GM19324 (cell line): Measurements from ENCODE around the gene PRKCH.

ENCODE experiments used
- ATAC-seq: cut with Tn5 transposase; IDR thresholded peaks from one replicate; pipeline ENCODE4 v1.9.1; 2021; ENCODE audit warnings: mild to moderate bottlenecking, moderate library complexity; ENCODE audit not compliant: unreplicated experiment, low FRiP score

PRKCH gene

DNA sequence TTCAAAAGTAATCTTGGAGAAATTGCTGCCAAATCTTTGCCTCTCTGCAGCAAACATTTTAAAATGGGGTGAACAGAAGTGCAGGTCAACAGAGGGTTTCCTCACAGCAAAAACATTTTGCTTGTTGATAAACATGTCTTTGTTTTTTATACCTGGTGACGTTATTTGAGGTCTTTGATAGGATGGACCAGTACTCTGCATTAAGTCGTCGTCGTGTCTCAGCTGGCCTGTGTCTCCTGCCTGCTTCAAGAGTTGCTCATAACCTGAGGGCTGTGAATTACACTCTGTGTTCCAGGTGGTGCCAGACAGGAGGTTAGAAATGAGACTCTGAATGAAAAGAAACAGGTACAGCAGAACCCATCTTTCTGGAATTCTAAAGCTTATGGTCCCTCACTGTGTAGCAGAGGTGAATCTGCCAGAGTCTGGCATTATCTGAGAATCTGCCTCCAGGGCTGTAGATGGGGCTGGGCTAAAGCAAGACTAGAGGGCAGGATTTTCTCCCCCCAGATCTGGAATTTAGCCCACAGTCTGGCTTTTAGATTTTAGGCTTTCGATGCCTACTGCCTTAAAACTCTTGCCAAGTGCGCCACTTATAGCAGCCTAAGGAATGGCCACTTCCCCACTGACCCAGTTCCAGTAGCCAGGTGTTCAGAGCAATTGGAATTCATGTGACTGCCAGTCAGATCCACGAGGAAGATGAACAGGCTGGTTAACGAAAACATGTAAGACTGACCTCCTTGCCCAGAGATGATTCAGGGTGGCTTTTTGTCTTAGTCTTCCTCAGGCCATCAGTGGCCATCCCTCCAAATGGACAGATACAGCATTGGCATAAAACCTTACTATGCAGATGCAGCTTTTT is 161.2 kb downstream of the PRKCH start:
- no peak for ATAC-seq

DNA sequence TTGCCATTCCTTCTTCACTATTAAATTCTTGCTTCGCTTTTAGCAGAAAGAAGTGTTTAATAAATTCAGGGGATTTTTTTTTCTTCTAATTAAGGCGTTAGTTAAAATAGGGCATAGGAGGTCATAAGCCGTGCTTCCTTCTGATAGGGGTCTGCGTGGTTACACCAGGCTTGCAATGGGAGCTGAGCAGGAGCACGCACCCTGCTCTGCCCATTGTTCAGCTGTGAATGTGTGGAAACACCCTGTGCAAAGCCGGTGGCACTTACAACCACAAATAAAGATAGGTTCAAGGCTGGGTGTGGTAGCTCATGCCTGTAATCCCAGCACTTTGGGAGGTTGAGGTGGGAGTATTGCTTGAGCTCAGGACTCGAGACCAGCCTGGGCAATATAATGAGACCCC is 162.1 kb downstream of the PRKCH start:
- ATAC-seq = no peak

DNA sequence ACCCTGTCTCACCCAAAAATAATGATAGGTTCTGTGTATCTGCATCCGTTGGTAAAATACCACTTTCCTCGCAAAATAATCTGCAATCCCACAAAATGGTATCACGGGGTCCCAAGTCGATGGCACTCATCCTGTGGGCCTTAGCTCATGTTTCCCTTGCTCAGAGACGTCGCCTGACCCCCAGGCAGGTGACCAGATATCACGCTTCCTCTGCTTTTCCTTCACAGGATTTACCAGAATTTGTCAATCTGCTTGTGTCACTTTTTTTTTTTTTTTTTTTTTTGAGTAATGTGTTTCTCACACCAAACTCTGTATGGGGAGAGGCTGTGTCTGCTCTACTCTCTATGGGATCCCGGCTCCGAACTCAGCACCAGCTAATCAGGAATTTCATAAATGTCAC is 162.7 kb downstream of the PRKCH start:
- ATAC-seq = no peak

DNA sequence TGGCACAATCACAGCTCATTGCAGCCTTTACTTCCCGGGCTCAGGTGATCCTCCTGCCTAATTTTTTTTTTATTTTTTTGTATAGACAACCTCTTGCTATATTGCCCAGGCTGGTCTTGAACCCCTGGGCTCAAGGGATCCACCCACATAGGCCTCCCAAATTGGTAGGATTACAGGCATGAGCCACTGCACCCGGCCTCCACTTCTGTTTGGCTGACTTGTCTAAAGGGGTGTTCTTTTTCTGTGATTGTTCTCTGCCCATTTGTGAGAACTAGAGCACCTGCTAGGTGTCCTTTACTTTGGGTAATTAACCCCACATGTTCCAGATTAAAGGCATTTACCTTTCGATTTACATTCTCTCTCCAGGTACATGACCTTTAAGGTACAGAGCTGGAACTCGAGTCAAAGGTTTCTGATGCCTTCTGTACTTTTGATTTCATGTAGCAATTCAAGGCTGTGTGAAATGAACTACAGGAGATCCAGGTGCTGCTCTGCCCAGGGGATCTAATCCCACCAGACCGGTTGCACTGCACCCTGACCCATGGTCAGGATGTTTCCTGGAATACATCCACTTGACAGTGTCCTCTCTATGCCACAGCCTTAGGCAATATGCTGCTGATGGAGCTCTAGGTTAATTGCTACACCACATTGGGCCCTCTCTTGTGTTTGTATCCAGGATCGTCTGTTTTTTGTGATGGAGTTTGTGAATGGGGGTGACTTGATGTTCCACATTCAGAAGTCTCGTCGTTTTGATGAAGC is 163.6 kb downstream of the PRKCH start:
- ATAC-seq = no peak

DNA sequence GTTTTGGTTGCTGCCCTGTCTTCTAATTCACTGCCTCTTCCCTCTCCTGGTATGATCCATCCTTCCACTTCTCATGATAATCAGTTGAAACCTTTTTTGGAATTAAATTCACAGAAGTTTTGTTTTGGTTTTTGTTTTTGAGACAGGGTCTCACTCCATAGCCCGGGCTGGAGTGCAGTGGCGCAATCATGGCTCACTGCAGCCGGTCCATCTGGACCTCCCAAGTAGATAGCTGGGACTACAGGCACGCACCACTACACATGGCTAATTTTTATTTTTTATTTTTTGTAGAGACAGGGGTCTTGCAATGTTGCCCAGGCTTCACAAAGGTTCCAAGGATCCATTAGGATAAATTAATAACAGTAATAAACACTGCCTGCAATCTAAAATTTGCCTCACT is 164.3 kb downstream of the PRKCH start:
- ATAC-seq = no peak

DNA sequence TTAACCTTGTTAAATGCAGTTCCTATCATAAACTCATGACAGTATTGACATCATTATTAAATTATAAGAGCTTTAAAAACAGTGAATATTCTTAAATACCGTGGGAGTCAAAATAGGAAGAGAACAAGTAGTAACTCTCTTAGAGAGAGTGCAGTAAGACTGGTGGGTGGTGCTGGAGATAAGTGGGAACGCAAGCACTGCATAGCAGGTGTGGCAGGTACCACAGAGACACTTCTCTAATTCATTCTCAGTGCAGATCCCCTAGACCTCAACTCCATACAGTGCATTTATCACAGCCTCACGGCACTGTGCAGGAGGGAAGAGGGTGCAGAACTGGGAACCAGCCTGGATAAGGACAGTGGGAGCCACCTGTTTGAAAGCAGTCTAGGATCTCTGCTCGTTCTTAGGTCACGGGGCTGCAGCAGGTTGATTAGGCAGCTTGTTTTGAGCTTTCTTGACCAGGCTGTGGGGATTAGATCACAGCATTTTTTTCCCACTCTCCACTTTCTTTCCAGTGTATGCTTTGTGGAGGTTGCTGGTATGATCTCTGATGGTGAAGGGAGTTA is 165.6 kb downstream of the PRKCH start:
- ATAC-seq = no peak

DNA sequence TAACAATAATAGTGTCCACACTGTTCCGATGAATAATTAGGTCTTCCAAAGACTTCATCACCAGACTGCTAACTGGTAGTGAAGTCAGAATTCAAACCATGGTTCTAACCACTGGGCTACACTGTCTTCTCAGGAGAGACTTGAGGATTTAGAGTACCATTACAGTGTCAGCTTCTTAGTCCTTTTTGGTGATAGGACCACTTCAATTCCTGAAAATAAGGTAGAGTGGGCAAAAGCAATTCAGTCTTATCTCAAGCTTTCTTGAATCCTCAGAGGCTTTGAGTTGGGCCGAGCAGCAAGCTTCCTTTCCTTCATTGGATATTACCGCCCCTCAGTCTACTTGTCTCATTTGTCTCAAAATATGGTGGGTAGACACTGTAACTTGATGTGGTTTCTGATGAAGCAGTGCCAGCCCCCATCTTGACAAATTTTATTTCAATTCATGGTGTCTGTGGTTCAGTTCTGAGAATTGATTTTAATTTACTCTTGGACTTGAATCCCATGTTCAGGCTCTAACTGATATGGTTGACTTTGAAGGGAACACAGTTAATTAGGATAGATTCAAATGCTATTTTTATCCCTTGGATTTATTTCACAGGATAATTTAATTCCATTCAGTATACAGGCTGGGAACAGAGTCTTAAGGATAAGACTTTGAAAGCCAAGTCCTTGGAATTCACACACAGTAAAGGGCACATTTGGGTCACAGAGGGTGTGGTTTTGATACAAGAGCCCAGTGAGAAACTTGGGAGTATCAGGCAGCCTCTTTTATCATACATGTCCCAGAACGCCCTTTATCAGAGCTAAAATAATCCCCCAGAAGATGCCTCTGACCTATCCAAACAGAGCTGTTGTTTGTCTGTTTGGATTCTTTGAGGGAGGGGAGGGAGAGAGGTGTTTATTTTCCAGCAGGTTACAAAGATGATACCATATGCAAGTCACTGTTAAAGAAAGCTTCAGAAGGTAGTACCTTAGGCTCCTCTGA is 167.3 kb downstream of the PRKCH start:
- no peak for ATAC-seq

DNA sequence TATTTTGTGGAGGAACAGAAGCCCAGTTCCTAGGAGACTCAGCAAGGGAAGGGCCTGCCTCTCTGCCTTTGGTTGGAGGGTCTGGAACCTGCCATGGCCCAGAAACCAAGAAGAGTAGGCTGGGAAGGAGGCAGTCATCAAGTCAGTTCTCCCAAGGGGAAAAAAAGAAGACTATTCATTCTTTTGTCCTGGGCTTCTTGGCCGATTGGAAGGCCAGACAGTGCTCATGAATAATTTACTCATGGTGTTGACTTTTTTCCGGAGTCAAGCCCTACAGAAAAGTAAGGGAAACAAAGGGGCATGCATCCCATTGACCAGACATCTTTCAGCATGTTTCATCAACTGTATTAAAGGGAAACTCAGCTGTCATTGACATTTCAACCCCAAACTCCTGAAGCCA is 168.1 kb downstream of the PRKCH start:
- no peak for ATAC-seq

DNA sequence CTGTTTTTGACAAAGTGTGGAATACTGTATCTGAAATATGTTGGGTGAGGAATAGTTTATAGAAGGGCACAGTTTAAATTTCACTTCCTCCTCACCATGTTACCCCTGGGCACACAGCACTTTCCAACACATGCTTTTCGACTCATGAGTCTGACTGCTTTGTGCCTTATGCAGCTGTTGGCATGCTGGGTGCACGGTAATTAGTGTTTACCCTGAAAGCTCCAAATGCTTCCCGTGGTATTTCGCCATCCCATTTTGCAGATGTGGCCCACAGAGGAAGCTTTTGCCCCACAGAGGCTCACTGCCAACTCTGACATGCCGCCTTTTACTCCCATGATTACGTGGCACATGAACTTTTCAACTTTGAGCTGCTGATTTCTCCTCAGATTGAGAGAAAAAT is 168.6 kb downstream of the PRKCH start:
- ATAC-seq = no peak

DNA sequence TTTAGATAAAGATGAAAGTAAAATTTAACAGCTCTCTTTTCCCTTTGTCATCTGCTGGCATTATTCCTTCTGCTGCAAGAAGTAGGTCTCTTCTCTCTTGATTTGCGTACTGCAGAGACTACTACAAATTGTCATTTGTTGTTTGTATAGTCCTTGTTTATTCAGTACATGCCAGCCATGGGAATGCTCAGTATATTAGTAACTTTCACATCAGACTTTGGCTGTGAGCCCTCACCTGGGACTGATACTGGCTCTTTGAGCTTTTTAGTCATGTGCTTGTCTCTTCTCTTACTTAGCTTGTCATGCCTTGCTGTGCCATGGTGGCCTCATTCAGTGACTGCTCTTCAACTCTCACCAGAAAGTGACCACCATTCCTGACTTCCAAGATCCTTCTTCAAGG is 169.8 kb downstream of the PRKCH start:
- no peak for ATAC-seq

DNA sequence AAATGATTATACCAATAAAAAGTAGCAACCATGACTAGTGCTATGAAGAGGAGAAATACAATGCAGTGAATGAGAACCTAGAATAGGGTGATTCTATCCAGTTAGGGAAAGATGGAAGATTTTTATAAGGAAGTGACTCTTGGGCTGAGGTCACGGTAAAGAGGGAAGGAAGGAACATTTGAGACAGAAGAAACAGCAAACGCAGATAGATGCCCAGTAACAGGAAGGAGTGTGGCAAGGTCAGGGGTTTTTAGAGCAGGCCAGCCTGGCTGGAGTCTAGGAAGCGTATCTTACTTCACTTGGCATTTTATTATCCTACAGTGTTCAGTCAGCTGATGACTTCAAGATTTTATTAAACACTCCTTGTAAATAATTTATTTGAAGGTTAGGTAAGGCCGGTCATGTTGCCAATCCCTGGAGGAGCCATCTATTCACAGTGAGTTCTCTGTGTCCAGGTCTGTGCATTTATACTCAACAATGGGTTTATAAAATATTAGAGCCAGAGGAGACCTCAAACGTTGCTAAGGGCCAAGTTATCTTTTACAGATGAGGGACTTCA is 170.6 kb downstream of the PRKCH start:
- ATAC-seq = no peak

DNA sequence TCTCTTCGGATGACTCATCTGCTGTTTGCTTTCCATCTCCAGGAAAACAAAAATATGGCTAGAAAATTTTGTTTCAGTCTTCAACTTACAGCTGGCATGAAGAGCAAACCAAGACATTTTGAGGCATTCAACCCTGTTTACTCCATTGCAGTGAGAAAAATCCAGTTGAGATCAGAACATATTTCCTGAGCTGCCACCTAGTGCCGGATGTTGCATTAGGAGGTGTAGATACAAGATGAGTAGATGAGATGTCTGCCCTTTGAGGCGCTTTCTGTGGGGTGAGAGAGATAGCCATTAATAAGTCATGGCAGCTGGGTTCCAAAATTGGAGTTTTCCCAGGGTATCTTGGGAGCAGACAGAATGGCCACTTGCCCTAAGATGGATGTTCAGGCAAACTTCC is 171.1 kb downstream of the PRKCH start:
- no peak for ATAC-seq

DNA sequence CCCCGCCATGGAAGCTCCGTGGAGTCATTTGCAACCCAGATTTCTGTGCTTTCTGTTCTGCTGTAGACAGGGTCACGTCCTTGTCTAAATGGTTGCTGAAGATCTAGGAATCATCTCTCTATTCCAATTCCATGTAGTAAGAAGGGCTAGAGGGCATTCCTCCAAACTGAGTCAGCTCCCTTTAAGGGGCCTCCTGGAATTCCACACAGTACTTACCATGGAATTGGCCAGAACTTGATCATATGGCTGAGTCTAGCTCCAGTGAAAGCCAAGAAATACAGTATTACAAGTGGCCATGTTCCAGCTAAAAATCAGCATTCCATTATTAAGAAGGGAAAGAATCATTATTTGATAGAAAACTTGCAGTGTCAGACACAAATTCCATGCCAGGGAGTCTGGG is 171.9 kb downstream of the PRKCH start:
- ATAC-seq = no peak

DNA sequence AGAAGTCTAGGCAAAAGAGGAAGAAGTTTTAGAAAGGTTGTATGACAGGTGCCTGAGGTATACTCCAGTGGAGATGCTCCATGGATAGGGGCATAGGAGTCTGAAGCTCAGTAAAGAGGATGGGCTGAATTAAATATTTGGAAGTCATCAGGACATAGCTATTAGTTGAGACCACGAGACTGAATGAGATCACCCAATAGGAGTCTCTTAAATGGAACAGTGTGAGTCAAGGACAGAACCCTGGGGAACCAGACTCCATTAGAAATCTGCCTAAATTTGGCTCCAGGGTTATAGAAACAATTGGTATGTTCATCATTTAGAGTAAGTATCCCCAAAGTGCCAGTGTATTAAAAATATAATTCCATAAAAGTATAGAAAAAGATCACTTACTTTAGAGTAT is 172.6 kb downstream of the PRKCH start:
- no peak for ATAC-seq

DNA sequence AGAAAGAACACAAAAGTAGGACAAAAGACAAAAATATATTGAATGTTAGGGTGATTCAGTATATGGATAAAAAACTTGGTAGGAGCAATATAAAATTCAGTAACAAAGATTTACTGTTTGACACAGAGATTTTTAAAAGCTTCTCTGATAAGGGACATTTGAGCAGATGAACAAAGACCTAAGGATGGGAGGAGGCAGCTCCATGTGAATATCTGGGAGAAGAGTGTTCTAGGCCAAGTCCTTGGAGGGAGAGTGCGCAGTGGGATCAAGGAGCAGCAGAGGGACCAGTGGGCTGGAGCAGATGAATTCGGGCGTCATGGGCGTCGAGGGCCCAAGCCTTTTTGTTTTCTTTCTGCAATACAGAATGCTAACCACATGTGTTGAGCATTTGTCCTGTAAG is 174.4 kb downstream of the PRKCH start:
- ATAC-seq = no peak

DNA sequence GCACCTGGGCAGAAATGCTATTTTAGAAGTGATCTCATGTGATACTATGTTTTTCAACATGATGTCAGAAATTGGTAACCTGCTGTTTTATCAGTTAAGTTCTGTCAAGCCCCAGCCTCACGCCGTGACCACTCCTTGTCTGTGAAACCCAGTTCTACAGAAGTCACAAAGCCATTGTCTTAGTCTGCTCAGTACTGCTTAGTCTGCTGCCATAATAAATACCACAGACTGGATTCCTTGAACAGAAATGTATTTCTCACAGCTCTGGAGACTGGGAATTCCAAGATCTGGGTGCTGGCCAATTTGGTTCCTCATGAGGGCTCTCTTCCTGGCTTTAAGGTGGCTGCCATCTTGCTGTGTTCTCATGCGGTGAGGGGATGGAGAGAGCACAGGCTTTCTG is 176.9 kb downstream of the PRKCH start:
- ATAC-seq = no peak

DNA sequence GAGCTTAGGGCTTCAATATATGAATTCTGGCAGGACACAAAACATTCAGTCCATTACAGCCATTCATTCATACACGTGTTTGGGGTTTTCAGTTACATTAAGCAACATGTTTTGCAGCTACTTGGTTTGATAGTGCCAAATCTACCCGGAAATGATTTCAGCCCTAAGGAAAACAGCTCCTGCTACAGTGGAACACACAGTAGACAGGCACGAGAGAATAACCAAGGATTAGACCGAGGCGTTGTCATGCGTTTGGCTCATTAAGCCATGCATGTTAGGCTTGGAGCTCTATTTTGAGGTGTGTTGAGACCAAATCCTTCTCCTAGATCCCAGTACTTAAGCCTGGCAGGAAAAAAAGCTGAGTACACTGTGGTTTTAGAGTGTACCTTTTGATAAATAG is 177.4 kb downstream of the PRKCH start:
- no peak for ATAC-seq

DNA sequence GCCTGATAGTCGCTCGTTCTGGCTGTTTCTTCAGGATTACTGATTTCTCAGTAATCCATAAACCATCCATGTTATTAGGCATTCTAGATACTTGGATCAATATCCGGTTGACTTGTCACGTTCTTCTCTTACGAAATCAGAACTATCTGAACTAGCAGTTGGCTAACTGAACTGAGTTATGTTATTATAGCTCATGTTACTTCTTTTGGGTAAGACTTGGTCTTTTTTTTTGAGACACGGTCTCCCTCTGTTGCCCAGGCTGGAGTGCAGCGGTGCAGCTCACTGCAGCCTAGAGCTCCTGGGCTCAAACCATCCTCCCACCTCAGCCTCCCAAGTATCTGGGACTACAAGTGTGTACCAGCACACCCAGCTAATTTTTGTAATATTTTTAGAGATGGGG is 178.6 kb downstream of the PRKCH start:
- no peak for ATAC-seq

DNA sequence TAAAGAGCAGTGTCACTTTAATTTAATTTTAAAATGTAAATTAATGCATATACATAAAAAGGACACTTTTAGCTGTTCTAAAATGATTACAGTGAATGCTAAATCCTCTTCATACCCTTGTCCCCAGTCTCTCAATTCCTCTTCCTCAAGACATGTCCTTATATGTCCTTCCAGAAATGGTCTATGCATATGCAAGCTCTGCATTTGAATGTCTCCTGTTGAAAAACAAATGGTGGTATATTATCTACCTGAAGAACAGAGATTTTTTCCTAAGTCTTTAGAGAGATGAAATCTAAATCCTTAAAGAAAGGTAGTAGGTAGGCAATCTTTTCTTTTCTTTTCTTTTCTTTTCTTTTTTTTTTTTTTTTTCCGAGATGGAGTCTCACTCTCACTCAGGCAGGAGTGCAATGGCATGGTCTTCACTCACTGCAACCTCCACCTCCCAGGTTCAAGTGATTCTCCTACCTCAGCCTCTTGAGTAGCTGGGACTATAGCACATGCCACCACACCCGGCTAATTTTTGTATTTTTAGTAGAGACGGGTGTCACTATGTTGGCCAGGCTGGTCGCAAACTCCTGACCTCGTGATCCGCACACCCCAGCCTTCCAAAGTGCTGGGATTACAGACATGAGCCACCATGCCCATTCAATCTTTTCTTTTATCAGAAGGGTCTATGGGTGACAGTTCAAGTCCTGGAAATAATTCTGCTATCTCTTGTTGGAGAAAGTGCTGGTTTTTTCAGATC is 180.5 kb downstream of the PRKCH start:
- no peak for ATAC-seq
